Stimulated activated CD4-positive, alpha-beta T cell treated with anti-CD3 and anti-CD28 coated beads, Interleukin-15, amount 100 ng/mL, for 24 hours (primary cell): Measurements from ENCODE around the gene KIRREL3.
A peak's percentile ranks its signal among the peaks of the same experiment; 100 is the strongest.

ENCODE experiments used
- DNase-seq: peaks from one replicate; pipeline ENCODE4 v3.0.0-alpha.2; 2020

The KIRREL3 gene

GRCh38 chr11:127000291-127000968, at the start of gene KIRREL3:
KIRREL3 (minus strand) TSS chr11:127000770.
- peak; percentile 1 for DNase-seq

- no peak for DNase-seq
Measured at GRCh38 chr11:127050186-127050585, 49.6 kb upstream of the KIRREL3 start.

- DNase-seq: no peak
Measured at GRCh38 chr11:127049486-127049885, 48.9 kb upstream of the KIRREL3 start.

GRCh38 chr11:127044535-127044934, 44.0 kb upstream of the KIRREL3 start:
- no peak for DNase-seq

- DNase-seq: no peak
Measured at GRCh38 chr11:127042445-127042844, 41.9 kb upstream of the KIRREL3 start.

- DNase-seq: no peak
Measured at GRCh38 chr11:127039591-127039990, 39.0 kb upstream of the KIRREL3 start.

GRCh38 chr11:127037596-127037995, 37.0 kb upstream of the KIRREL3 start:
- no peak for DNase-seq

- no peak for DNase-seq
Measured at GRCh38 chr11:127037001-127037400, 36.4 kb upstream of the KIRREL3 start.

GRCh38 chr11:127035824-127036223, 35.3 kb upstream of the KIRREL3 start:
- no peak for DNase-seq

GRCh38 chr11:127034973-127035372, 34.4 kb upstream of the KIRREL3 start:
- no peak for DNase-seq

- DNase-seq: no peak
Measured at GRCh38 chr11:127028648-127029047, 28.1 kb upstream of the KIRREL3 start.

- DNase-seq: no peak
Measured at GRCh38 chr11:127027789-127028188, 27.2 kb upstream of the KIRREL3 start.

- DNase-seq: no peak
Measured at GRCh38 chr11:127027000-127027399, 26.4 kb upstream of the KIRREL3 start.

- no peak for DNase-seq
Measured at GRCh38 chr11:127023991-127024390, 23.4 kb upstream of the KIRREL3 start.

GRCh38 chr11:127018683-127019279, 18.2 kb upstream of the KIRREL3 start:
- no peak for DNase-seq

- DNase-seq: no peak
Measured at GRCh38 chr11:127017482-127017881, 16.9 kb upstream of the KIRREL3 start.

- no peak for DNase-seq
Measured at GRCh38 chr11:127013550-127013949, 13.0 kb upstream of the KIRREL3 start.

GRCh38 chr11:127006311-127006710, 5.7 kb upstream of the KIRREL3 start:
- no peak for DNase-seq

GRCh38 chr11:127003260-127003981, 2.9 kb upstream of the KIRREL3 start:
- DNase-seq: peak; percentile 28

- DNase-seq: no peak
Measured at GRCh38 chr11:127002669-127003259, 2.2 kb upstream of the KIRREL3 start.

- DNase-seq: no peak
Measured at GRCh38 chr11:127000981-127001380, 411 bp upstream of the KIRREL3 start.

- DNase-seq: no peak
Measured at GRCh38 chr11:126999366-126999765, 1.2 kb downstream of the KIRREL3 start.

- DNase-seq: no peak
Measured at GRCh38 chr11:126997641-126998040, 2.9 kb downstream of the KIRREL3 start.

GRCh38 chr11:126997196-126997595, 3.4 kb downstream of the KIRREL3 start:
- DNase-seq: no peak
